Measurements from ENCODE around the gene USP5. TPM values are rescaled to one million over a fixed set of nuclear protein-coding genes. Genes with fewer than 3 reads are reported as not detected.
A peak's percentile ranks its signal among the peaks of the same experiment; 100 is the strongest.

The USP5 gene
- total RNA-seq, 4 donors from 2014 or later: 33.4 to 39.4 (median 36.7) TPM

GRCh38 chr12:6829536-6830220 is 22.3 kb upstream of the USP5 start:
- no peak for DNase-seq (ENCODE audit: low spot score)
- peak; percentile 3 for ATAC-seq (ENCODE audit: low FRiP score)
- no peak for TF ChIP-seq CTCF (IDR thresholded peaks at IDR 0.05)

- ATAC-seq (ENCODE audit: low FRiP score) (no peak), DNase-seq (ENCODE audit: low spot score) (no peak)
- no peak for TF ChIP-seq CTCF (IDR thresholded peaks at IDR 0.05)
Observed at GRCh38 chr12:6830286-6830890, 21.6 kb upstream of the USP5 start.

GRCh38 chr12:6830999-6831398 is 21.0 kb upstream of the USP5 start:
- TF ChIP-seq CTCF (IDR thresholded peaks at IDR 0.05): no peak
- DNase-seq (ENCODE audit: low spot score) (no peak), ATAC-seq (ENCODE audit: low FRiP score) (no peak)

GRCh38 chr12:6831450-6831995 is 20.4 kb upstream of the USP5 start:
- DNase-seq (ENCODE audit: low spot score) (no peak), ATAC-seq (ENCODE audit: low FRiP score) (no peak)
- TF ChIP-seq CTCF (IDR thresholded peaks at IDR 0.05): no peak

GRCh38 chr12:6832125-6832524 is 19.8 kb upstream of the USP5 start:
- TF ChIP-seq CTCF (IDR thresholded peaks at IDR 0.05): no peak
- ATAC-seq (ENCODE audit: low FRiP score) (no peak), DNase-seq (ENCODE audit: low spot score) (no peak)

GRCh38 chr12:6833189-6833890 is 18.6 kb upstream of the USP5 start:
- no peak for ATAC-seq (ENCODE audit: low FRiP score)
- no peak for TF ChIP-seq CTCF (IDR thresholded peaks at IDR 0.05)

More at GRCh38 chr12:6833189-6833890, 18.6 kb upstream of the USP5 start:
- DNase-seq (ENCODE audit: low spot score): no peak

Data from omental fat pad (tissue), 4 donors.